GM23338 (cell line): ENCODE data around the gene DTNA. TPM values are rescaled to one million over a fixed set of nuclear protein-coding genes. Genes with fewer than 3 reads are reported as not detected.

Source experiments
- ATAC-seq: fragments of 200-7000 bp; cut with Tn5 transposase; 3 replicates; pipeline ENCODE4 v1.9.1; 2020
- DNase-seq: peaks from one replicate; pipeline ENCODE4 v3.0.0-alpha.2; 2015; ENCODE audit warnings: low spot score
- H2AFZ ChIP-seq: fragments of 200-600 bp; sonication (generic); 2 replicates; pipeline ENCODE4 v1.8.0; 2016; ENCODE audit warnings: antibody characterized with exemption, mild to moderate bottlenecking, moderate library complexity
- H3F3A ChIP-seq: fragments of 200-600 bp; sonication (generic); replicated peaks from 2 replicates; pipeline ENCODE4 v1.8.0; 2017; ENCODE audit warnings: antibody characterized with exemption, mixed run types, low read depth
- H3K27ac ChIP-seq: fragments of 200-600 bp; sonication (generic); 2 replicates; pipeline ENCODE4 v1.6.1; 2016; ENCODE audit warnings: low read depth
- H3K27me3 ChIP-seq: fragments of 200-600 bp; sonication (generic); 2 replicates; pipeline ENCODE4 v1.8.0; 2016; ENCODE audit warnings: mild to moderate bottlenecking, mixed run types, moderate library complexity; ENCODE audit not compliant: insufficient read depth
- H3K36me3 ChIP-seq: fragments of 200-600 bp; sonication (generic); 2 replicates; pipeline ENCODE4 v1.8.0; 2016; ENCODE audit warnings: mild to moderate bottlenecking; ENCODE audit not compliant: insufficient read depth
- H3K4me1 ChIP-seq: fragments of 200-600 bp; sonication (generic); 2 replicates; pipeline ENCODE4 v1.8.0; 2016; ENCODE audit warnings: mild to moderate bottlenecking, moderate library complexity; ENCODE audit not compliant: insufficient read depth
- H3K4me2 ChIP-seq: fragments of 200-600 bp; sonication (generic); 2 replicates; pipeline ENCODE4 v1.7.1; 2017; ENCODE audit warnings: mixed run types
- H3K4me3 ChIP-seq: fragments of 200-600 bp; sonication (generic); 2 replicates; pipeline ENCODE4 v1.6.1; 2016; ENCODE audit warnings: mixed run types
- H3K79me2 ChIP-seq: fragments of 200-600 bp; sonication (generic); replicated peaks from 2 replicates; pipeline ENCODE4 v1.8.0; 2017; ENCODE audit warnings: mild to moderate bottlenecking; ENCODE audit not compliant: insufficient read depth
- H3K9me2 ChIP-seq: fragments of 200-600 bp; sonication (generic); 2 replicates; pipeline ENCODE4 v1.8.0; 2017; ENCODE audit not compliant: insufficient read depth
- H4K20me1 ChIP-seq: fragments of 200-600 bp; sonication (generic); replicated peaks from 2 replicates; pipeline ENCODE4 v1.8.0; 2017; ENCODE audit warnings: mild to moderate bottlenecking; ENCODE audit not compliant: insufficient read depth
- H3K27ac Mint-ChIP-seq: 2 replicates; pipeline ENCODE4 v1.8.0; 2020; ENCODE audit warnings: inconsistent platforms, mild to moderate bottlenecking, moderate library complexity, mixed read lengths
- H3K27me3 Mint-ChIP-seq: 3 replicates; pipeline ENCODE4 v1.8.0; 2022; ENCODE audit warnings: low read depth, mild to moderate bottlenecking, moderate library complexity, mixed read lengths, inconsistent platforms; ENCODE audit not compliant: insufficient read depth, poor library complexity
- H3K36me3 Mint-ChIP-seq: 3 replicates; pipeline ENCODE4 v1.8.0; 2021; ENCODE audit warnings: low read depth, mild to moderate bottlenecking, inconsistent platforms, moderate library complexity, mixed read lengths
- H3K4me1 Mint-ChIP-seq: 3 replicates; pipeline ENCODE4 v1.8.0; 2020; ENCODE audit warnings: mild to moderate bottlenecking, inconsistent platforms, mixed read lengths
- H3K4me3 Mint-ChIP-seq: 3 replicates; pipeline ENCODE4 v1.8.0; 2021; ENCODE audit warnings: moderate library complexity, mild to moderate bottlenecking, inconsistent platforms, mixed read lengths
- H3K9me3 Mint-ChIP-seq: 3 replicates; pipeline ENCODE4 v1.8.0; 2020; ENCODE audit warnings: moderate library complexity, mild to moderate bottlenecking, inconsistent platforms, mixed read lengths
- CREB1 ChIP-seq: fragments of 250-450 bp; sonication (Bioruptor Pico); IDR thresholded peaks from 2 replicates; pipeline ENCODE4 v1.5.0; 2020; ENCODE audit warnings: low read depth, mild to moderate bottlenecking, moderate library complexity
- EZH2 ChIP-seq: fragments of 200-600 bp; sonication (generic); IDR thresholded peaks from one replicate; pipeline ENCODE4 v1.8.0; 2017; ENCODE audit warnings: antibody characterized with exemption, mild to moderate bottlenecking, low read depth; ENCODE audit not compliant: unreplicated experiment
- JUNB ChIP-seq: IDR thresholded peaks from one replicate; pipeline ENCODE4 v1.6.1; 2016; ENCODE audit warnings: antibody characterized with exemption; ENCODE audit not compliant: unreplicated experiment
- STAT1 ChIP-seq: IDR thresholded peaks from one replicate; pipeline ENCODE4 v1.6.1; 2016; ENCODE audit warnings: antibody characterized with exemption; ENCODE audit not compliant: unreplicated experiment
- ZNF114 ChIP-seq: fragments of 250-450 bp; sonication (Bioruptor Pico); IDR thresholded peaks from 2 replicates; pipeline ENCODE4 v1.5.0; 2020; ENCODE audit warnings: mild to moderate bottlenecking, moderate library complexity
- ZNF331 ChIP-seq: fragments of 250-450 bp; sonication (Bioruptor Pico); IDR thresholded peaks from 2 replicates; pipeline ENCODE4 v1.5.0; 2020; ENCODE audit warnings: low read depth, mild to moderate bottlenecking, moderate library complexity
- polyA plus RNA-seq: library from polyadenylated mRNA; unstranded; fragments of >200 nt; fragmentation: Nextera tagmentation; extraction: Ambion mirVana; gene quantifications from 2 replicates; pipeline ENCODE4 v1.2.1, GENCODE V29; 2016
- total RNA-seq: library from RNA; depleted of rRNA; stranded (reverse); fragments of >200 nt; shearing (Covaris generic); gene quantifications from 2 replicates; pipeline ENCODE4 v1.2.3, GENCODE V29; 2014
- TF ChIP-seq, protein P1 (sequence below): IDR thresholded peaks from 2 replicates; pipeline ENCODE4 v1.6.1; 2016; ENCODE audit warnings: antibody characterized with exemption
- TF ChIP-seq, protein P2 (sequence below): fragments of 250-450 bp; sonication (Bioruptor Pico); IDR thresholded peaks from 2 replicates; pipeline ENCODE4 v1.5.0; 2020; ENCODE audit warnings: mild to moderate bottlenecking, moderate library complexity

The DTNA gene
- total and polyA plus RNA-seq, 2 experiments from 2014 or later: 11.5 to 25.1 TPM

DNA sequence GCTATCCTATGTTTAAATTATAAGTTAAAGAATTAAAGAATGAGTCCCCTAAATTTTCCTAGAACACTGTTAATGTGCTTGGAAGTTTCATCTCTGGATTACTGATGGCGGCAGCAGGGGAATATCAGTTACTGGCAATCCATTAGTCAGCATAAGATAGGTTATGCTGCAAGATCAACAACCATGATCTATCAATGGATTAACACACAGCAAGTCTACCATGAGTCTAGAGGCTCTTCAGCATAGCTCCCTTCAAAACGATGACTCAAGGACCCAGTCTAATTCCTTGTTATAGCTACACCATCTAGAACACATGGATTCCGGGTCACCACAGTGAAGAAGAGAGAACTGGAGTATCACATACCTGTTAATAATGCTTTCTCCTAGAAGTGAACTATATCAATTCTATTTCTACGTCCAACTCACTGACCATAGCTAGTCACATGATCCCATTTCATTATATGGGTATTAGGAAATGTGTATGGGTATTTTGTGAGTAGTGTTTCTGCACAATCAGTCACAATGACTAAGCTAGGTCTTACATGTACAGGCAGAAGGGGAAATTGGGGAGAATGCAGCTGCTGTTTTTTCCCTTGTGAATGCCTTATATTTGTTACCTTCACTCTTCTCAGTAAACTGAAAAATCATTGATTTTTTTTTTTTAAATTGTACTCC, 222.8 kb downstream of the DTNA start (continued):
- TF ChIP-seq, protein P1, sequence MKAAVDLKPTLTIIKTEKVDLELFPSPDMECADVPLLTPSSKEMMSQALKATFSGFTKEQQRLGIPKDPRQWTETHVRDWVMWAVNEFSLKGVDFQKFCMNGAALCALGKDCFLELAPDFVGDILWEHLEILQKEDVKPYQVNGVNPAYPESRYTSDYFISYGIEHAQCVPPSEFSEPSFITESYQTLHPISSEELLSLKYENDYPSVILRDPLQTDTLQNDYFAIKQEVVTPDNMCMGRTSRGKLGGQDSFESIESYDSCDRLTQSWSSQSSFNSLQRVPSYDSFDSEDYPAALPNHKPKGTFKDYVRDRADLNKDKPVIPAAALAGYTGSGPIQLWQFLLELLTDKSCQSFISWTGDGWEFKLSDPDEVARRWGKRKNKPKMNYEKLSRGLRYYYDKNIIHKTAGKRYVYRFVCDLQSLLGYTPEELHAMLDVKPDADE: no peak
- TF ChIP-seq CREB1 (CRISPR knock-in tag) (no peak), ZNF114 (no peak), EZH2 (no peak), JUNB (no peak)

DNA sequence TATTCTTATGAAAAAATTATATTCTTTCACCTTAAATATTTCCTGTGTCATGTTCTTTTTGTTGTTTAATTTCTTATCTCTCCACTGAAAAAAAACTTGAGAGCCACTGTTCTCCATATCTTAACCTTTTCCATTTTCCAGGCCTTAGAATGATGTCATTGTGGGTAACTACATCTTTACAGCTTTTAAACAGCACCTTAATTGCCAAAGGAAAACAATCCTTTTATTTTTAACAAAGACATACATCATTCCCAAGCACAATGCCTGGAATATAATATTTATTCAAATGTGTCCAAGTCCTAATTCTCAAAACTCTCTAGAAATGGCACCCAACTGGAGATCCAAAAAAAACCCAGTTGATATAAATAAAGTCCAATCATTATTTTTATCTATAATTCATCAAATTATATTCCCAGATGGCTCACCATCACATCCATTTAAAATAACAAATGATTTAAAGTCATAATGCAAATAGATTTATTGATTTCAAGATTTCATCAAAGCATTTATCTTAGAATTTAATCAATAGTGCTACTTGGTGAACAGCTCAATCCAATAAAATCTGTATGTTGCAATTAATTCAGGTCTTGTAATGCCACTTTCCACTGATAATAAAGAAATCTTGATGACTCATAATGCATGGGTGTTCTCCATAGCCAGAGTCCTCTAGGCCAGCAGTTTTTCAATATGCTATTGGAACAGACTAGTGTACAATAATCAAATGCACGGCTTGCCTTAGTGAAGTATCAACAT, 224.0 kb downstream of the DTNA start:
- peaks cover 4% of the 10 kb centered on the region; the same call in 2 of the 3 replicates for H3K4me1 Mint-ChIP-seq
- H3K4me3 ChIP-seq: no peak overlapping the region

More for the DNA sequence above, 224.0 kb downstream of the DTNA start:
- ATAC-seq (no peak), DNase-seq (no peak)
- Histone ChIP-seq H3K4me1 (no peaks in the 10 kb centered on the region), H3K27me3 (no peaks in the 10 kb centered on the region), H3K9me2 (no peaks in the 10 kb centered on the region), H3F3A (no peaks in the 10 kb centered on the region), H3K79me2 (no peaks in the 10 kb centered on the region), H4K20me1 (no peaks in the 10 kb centered on the region), H2AFZ (no peak overlapping the region), H3K36me3 (no peaks in the 10 kb centered on the region), H3K27ac (no peak overlapping the region), H3K4me2 (no peak overlapping the region)
- no peaks in the 10 kb centered on the region for H3K9me3 Mint-ChIP-seq
- no peak overlapping the region for H3K4me3 Mint-ChIP-seq
- H3K27ac Mint-ChIP-seq: no peak overlapping the region
- TF ChIP-seq ZNF331 (CRISPR knock-in tag) (no peak), STAT1 (no peak)
- TF ChIP-seq, protein P2, sequence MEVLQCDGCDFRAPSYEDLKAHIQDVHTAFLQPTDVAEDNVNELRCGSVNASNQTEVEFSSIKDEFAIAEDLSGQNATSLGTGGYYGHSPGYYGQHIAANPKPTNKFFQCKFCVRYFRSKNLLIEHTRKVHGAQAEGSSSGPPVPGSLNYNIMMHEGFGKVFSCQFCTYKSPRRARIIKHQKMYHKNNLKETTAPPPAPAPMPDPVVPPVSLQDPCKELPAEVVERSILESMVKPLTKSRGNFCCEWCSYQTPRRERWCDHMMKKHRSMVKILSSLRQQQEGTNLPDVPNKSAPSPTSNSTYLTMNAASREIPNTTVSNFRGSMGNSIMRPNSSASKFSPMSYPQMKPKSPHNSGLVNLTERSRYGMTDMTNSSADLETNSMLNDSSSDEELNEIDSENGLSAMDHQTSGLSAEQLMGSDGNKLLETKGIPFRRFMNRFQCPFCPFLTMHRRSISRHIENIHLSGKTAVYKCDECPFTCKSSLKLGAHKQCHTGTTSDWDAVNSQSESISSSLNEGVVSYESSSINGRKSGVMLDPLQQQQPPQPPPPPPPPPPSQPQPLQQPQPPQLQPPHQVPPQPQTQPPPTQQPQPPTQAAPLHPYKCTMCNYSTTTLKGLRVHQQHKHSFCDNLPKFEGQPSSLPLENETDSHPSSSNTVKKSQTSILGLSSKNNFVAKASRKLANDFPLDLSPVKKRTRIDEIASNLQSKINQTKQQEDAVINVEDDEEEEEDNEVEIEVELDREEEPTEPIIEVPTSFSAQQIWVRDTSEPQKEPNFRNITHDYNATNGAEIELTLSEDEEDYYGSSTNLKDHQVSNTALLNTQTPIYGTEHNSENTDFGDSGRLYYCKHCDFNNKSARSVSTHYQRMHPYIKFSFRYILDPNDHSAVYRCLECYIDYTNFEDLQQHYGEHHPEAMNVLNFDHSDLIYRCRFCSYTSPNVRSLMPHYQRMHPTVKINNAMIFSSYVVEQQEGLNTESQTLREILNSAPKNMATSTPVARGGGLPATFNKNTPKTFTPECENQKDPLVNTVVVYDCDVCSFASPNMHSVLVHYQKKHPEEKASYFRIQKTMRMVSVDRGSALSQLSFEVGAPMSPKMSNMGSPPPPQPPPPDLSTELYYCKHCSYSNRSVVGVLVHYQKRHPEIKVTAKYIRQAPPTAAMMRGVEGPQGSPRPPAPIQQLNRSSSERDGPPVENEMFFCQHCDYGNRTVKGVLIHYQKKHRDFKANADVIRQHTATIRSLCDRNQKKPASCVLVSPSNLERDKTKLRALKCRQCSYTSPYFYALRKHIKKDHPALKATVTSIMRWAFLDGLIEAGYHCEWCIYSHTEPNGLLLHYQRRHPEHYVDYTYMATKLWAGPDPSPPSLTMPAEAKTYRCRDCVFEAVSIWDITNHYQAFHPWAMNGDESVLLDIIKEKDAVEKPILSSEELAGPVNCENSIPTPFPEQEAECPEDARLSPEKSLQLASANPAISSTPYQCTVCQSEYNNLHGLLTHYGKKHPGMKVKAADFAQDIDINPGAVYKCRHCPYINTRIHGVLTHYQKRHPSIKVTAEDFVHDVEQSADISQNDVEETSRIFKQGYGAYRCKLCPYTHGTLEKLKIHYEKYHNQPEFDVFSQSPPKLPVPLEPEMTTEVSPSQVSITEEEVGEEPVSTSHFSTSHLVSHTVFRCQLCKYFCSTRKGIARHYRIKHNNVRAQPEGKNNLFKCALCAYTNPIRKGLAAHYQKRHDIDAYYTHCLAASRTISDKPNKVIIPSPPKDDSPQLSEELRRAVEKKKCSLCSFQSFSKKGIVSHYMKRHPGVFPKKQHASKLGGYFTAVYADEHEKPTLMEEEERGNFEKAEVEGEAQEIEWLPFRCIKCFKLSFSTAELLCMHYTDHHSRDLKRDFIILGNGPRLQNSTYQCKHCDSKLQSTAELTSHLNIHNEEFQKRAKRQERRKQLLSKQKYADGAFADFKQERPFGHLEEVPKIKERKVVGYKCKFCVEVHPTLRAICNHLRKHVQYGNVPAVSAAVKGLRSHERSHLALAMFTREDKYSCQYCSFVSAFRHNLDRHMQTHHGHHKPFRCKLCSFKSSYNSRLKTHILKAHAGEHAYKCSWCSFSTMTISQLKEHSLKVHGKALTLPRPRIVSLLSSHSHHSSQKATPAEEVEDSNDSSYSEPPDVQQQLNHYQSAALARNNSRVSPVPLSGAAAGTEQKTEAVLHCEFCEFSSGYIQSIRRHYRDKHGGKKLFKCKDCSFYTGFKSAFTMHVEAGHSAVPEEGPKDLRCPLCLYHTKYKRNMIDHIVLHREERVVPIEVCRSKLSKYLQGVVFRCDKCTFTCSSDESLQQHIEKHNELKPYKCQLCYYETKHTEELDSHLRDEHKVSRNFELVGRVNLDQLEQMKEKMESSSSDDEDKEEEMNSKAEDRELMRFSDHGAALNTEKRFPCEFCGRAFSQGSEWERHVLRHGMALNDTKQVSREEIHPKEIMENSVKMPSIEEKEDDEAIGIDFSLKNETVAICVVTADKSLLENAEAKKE (CRISPR knock-in tag): no peak
- no peaks in the 10 kb centered on the region for H3K27me3 Mint-ChIP-seq
- H3K36me3 Mint-ChIP-seq: no peaks in the 10 kb centered on the region
